ENCODE data around the gene PNPLA1.

Gene PNPLA1, protein sequence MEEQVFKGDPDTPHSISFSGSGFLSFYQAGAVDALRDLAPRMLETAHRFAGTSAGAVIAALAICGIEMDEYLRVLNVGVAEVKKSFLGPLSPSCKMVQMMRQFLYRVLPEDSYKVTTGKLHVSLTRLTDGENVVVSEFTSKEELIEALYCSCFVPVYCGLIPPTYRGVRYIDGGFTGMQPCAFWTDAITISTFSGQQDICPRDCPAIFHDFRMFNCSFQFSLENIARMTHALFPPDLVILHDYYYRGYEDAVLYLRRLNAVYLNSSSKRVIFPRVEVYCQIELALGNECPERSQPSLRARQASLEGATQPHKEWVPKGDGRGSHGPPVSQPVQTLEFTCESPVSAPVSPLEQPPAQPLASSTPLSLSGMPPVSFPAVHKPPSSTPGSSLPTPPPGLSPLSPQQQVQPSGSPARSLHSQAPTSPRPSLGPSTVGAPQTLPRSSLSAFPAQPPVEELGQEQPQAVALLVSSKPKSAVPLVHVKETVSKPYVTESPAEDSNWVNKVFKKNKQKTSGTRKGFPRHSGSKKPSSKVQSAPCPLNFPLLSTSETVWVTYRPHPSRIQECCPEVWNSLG

GRCh38 chr6:36269834-36270705 is at the start of gene PNPLA1:
Gene PNPLA1 (plus strand): TSS chr6:36270060. CDS start chr6:36270460, 400 bp downstream.
- no peak for DNase-seq

- DNase-seq = no peak
Measured at GRCh38 chr6:36220226-36220625, 49.6 kb upstream of the PNPLA1 start.

- no peak for DNase-seq
Measured at GRCh38 chr6:36221674-36222073, 48.2 kb upstream of the PNPLA1 start.

GRCh38 chr6:36222924-36223323 is 46.9 kb upstream of the PNPLA1 start:
- no peak for DNase-seq

- DNase-seq = no peak
Measured at GRCh38 chr6:36223706-36224105, 46.2 kb upstream of the PNPLA1 start.

DNA sequence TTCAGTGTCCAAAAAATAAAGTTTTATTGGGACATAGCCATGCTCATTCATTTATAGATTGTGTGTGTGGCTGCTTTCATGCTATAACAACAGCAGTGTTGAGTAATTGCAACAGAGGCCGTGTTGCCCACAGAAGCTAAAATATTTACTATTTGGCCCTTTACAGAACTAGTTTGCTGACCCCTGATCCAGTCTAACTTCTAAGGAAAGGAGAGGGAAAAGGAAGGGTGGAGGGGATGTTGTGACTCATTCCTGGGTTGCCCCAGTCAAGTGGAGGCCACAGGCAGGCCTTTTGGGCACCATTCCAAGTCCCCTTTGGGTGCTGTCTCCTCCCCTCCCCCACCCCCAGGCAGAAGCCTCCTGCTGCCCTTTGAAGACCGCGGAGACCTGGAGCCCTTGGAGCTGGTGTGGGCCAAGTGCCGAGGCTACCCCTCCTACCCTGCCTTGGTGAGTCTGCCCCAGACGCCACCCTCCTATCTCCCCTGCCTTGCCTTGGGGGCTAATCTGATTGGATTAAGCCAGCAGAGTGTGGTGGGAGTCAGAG is 44.9 kb upstream of the PNPLA1 start:
- no peak for DNase-seq

DNA sequence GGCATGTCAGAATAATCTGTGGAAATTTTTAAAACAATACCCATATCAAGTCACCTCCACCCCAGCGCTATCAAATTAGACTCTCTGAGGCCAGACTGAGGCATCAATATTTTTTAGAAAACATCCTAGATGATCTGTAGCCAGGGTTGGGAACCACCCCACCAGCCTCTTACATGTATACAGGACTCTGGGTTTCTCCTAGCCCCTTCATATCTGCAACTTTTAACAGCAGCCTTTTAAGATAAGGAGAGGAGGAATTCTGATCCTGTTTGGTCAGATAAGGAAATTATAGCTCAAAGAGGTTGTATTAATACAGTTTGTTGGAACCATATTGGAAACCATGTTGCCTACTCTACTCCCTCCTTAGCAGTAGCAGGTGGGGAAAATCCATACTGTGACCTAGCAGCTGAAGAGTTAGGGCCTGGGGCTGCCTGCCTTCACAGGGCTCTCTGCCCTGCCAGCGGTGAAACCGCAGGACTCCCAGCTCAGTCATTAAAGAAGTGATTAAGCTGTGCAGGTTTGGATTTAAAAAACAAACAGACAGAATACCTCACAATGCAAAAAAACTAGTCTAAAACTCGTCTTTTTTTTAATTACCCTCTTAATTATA is 43.3 kb upstream of the PNPLA1 start:
- DNase-seq = no peak

DNA sequence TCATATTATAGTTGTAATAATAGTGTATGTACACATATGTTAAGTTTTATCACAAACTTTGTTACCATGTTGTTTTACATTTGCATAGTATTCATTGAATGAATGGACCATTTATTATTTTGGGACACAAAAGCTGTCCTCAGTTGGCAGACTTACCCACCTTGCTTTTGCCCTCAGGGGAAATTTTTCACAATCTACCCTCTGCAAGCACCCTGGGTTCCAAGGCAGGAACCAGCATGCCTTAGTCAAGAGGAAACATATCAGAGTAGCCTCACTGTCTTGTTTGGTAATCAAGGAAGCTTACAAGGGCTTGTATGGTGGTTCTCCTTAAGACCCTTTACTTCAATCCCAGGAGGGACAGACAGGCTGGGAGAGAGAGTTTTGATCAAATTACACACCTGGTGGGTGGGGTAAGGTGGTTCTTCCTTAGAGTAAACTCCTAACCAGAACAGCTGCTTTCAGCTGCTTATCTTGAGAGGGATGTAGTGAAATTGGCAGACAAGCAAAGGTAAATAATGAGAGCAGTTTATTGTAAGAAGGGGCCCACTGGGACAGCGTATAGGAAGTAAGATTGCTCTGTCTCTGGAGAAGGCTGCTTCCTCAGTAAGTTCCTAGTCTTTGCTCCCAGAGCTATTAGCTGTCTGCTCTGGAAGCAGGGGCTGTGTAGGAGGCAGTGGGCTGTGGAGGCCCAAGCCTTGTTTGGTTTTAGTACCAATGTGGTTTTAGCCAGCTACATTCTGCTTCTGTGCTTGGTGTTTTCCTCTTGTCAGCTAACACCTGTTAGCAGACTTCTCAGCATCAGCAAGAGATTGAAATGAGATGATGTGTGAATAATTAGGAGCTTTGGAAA is 42.3 kb upstream of the PNPLA1 start:
- no peak for DNase-seq

DNA sequence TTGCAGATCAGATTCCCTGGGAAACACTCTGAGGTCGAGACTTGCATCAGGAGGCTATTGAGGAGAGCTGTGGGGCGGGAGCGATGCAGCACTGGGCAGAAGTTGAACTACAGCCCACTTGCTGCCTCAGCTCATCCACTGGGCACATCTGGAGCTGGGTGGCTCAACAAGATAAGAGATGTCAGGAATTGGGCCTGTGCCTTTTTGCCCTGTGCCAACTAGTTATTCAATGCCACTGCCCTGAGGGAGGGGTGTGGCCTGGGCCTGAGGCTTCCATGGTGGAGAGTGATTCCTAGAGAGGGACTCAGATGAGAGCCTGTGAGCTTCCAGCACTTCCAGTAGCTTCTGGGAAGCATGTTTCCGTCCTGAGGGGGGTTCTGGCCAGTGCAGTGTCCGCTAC is 40.6 kb upstream of the PNPLA1 start:
- no peak for DNase-seq

DNA sequence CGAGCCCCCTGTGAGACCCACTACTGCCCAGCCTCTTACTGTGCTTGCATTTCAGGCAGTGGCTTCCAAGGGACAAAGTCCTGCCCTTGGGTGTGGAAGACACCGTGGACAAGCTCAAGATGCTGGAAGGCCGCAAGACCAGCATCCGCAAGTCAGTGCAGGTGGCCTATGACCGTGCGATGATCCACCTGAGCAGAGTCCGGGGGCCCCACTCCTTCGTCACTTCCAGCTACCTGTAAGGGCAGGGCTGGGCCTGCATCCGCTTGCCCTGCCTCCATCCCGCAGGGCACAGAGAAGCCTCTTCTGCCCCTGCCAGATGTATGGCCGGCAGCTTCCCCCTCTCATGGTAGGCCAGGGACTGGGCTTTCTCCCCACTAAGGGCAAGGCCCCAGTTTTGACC is 39.5 kb upstream of the PNPLA1 start:
- DNase-seq = no peak

- DNase-seq = no peak
Measured at GRCh38 chr6:36232172-36232571, 37.7 kb upstream of the PNPLA1 start.

GRCh38 chr6:36235309-36235708 is 34.6 kb upstream of the PNPLA1 start:
- DNase-seq = no peak

- no peak for DNase-seq
Measured at GRCh38 chr6:36235862-36236261, 34.0 kb upstream of the PNPLA1 start.

DNA sequence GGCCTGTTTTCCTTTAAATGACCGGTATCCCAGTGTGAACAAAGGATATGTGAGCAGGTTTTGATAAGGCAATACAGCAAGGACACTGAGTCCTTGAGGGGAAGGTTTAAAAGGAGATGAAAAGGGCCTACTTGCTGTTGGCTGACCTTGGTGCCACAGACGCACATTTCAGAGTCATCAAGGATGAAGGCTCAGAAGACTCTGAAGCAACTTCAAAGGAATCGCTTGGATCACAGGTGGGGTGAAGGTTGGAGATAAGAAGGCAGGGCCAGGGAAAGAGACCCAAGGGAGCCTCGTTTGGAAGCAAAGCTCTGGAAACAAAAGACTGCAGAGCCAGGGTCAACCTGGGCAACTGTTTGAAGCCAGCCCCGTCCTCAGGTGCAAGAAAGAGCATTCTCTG is 30.1 kb upstream of the PNPLA1 start:
- DNase-seq = no peak

DNA sequence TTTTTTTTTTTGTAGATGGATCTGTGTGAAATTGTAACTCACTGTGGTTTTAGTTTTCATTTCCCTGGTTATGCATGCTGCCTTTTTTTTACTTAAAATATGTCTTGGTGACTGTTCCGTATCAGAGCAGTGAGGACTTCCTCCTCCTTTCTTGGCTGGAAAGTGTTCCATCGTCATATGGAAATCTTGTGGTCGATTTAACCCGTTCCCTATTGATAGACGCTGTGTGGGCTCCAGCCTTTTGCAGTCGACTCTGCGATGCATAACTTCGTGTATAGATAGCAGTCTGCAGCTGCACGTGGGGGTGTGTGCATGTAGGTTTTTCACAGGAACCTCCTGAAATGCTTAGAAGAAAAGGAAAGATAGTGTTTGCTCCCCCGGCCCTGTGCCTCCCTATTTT is 28.1 kb upstream of the PNPLA1 start:
- DNase-seq = no peak

DNA sequence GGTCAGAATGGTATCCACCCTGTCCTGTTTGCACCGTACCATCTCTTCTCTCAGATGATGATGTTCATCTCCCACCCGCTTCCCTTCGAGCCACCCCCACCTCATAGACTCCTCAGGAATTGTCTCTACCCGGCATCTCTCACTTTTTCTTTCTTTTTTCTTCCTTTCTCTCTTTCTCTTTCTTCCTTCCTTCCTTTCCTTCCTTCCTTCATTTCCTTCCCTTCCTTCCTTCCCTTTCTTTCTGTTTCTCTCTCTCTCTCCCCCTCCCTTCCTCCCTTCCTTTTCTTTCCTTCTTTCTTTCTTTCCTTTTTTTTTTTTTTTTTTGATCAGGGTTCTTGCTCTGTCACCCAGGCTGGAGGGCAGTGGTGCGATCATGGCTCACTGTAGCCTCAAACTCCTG is 27.7 kb upstream of the PNPLA1 start:
- no peak for DNase-seq

GRCh38 chr6:36242626-36243025 is 27.2 kb upstream of the PNPLA1 start:
- DNase-seq = no peak

- no peak for DNase-seq
Measured at GRCh38 chr6:36243562-36244212, 26.2 kb upstream of the PNPLA1 start.

- no peak for DNase-seq
Measured at GRCh38 chr6:36244641-36245280, 25.1 kb upstream of the PNPLA1 start.

DNA sequence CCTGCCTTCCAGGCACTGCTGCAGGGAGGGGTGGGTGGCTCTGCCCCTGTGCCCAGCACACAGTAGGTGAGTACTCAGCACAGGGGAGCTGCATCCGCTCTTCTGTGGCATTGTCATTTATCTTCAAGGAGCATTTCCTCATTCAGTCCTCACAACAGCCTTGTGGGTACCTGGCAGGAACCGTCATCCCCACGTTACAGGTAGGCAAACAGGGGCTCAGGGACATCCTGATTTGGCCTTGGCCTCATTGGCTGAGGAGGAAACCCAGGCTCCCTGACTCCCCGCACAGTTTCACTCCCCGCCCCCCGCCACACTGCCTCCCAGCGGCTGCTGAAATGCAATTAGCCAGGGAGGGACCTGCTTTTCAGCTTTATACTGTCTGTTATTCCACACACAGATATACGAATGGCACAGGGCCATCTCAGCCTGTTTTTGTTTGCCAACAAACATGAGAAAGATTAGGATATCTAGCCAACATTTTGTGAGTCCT is 24.2 kb upstream of the PNPLA1 start:
- DNase-seq = peak in 1 of 2 donors; percentile 7

Data from activated CD4-positive, alpha-beta T cell treated with anti-CD3 and anti-CD28 coated beads for 4 hours (primary cell).